ENCODE data around the gene LEUTX.

The LEUTX gene

GRCh38 chr19:39809368-39809767 is 30.7 kb downstream of the LEUTX start:
- TF ChIP-seq REST (IDR thresholded peaks at IDR 0.05; ENCODE audit: insufficient read depth in 1 of 2, low read depth in 2 of 2, low read length in 2 of 2) (no peak), SIN3A (IDR thresholded peaks at IDR 0.05; ENCODE audit: borderline replicate concordance, insufficient read depth, low read length) (no peak), FOXP2 (optimal IDR thresholded peaks at IDR 0.05; ENCODE audit: borderline replicate concordance, extremely low read depth, extremely low read length, insufficient read depth) (no peak)

- TF ChIP-seq FOXP2 (optimal IDR thresholded peaks at IDR 0.05; ENCODE audit: borderline replicate concordance, extremely low read depth, extremely low read length, insufficient read depth) (no peak), POLR2AphosphoS5 (IDR thresholded peaks at IDR 0.05; ENCODE audit: low read depth, low read length) (no peak), SIN3A (IDR thresholded peaks at IDR 0.05; ENCODE audit: borderline replicate concordance, insufficient read depth, low read length) (no peak), REST (IDR thresholded peaks at IDR 0.05; ENCODE audit: insufficient read depth in 1 of 2, low read depth in 2 of 2, low read length in 2 of 2) (no peak)
Observed at GRCh38 chr19:39810424-39810823, 31.8 kb downstream of the LEUTX start.

GRCh38 chr19:39811064-39811463 is 32.4 kb downstream of the LEUTX start:
- TF ChIP-seq TAF1 (IDR thresholded peaks at IDR 0.05; ENCODE audit: borderline replicate concordance, insufficient read depth, low read length) (no peak), FOXP2 (optimal IDR thresholded peaks at IDR 0.05; ENCODE audit: borderline replicate concordance, extremely low read depth, extremely low read length, insufficient read depth) (no peak), SIN3A (IDR thresholded peaks at IDR 0.05; ENCODE audit: borderline replicate concordance, insufficient read depth, low read length) (no peak), REST (IDR thresholded peaks at IDR 0.05; ENCODE audit: insufficient read depth in 1 of 2, low read depth in 2 of 2, low read length in 2 of 2) (no peak), POLR2AphosphoS5 (IDR thresholded peaks at IDR 0.05; ENCODE audit: low read depth, low read length) (no peak)

GRCh38 chr19:39813264-39813993 is 34.8 kb downstream of the LEUTX start:
- TF ChIP-seq TAF1 (IDR thresholded peaks at IDR 0.05; ENCODE audit: borderline replicate concordance, insufficient read depth, low read length): no peak
- no peak for TF ChIP-seq SIN3A (IDR thresholded peaks at IDR 0.05; ENCODE audit: borderline replicate concordance, insufficient read depth, low read length)
- TF ChIP-seq REST (IDR thresholded peaks at IDR 0.05; ENCODE audit: insufficient read depth in 1 of 2, low read depth in 2 of 2, low read length in 2 of 2): no peak
- no peak for TF ChIP-seq POLR2AphosphoS5 (IDR thresholded peaks at IDR 0.05; ENCODE audit: low read depth, low read length)
- TF ChIP-seq FOXP2 (optimal IDR thresholded peaks at IDR 0.05; ENCODE audit: borderline replicate concordance, extremely low read depth, extremely low read length, insufficient read depth): no peak

- TF ChIP-seq REST (IDR thresholded peaks at IDR 0.05; ENCODE audit: insufficient read depth in 1 of 2, low read depth in 2 of 2, low read length in 2 of 2) (no peak), FOXP2 (optimal IDR thresholded peaks at IDR 0.05; ENCODE audit: borderline replicate concordance, extremely low read depth, extremely low read length, insufficient read depth) (no peak), POLR2AphosphoS5 (IDR thresholded peaks at IDR 0.05; ENCODE audit: low read depth, low read length) (no peak), SIN3A (IDR thresholded peaks at IDR 0.05; ENCODE audit: borderline replicate concordance, insufficient read depth, low read length) (no peak), TAF1 (IDR thresholded peaks at IDR 0.05; ENCODE audit: borderline replicate concordance, insufficient read depth, low read length) (no peak)
Observed at GRCh38 chr19:39814595-39814994, 35.9 kb downstream of the LEUTX start.
